HCEC 1CT (cell line): ENCODE data around the gene VEZT.
A peak's percentile ranks its signal among the peaks of the same experiment; 100 is the strongest.

ENCODE experiments used
- DNase-seq: peaks from one replicate; pipeline ENCODE4 v3.0.0-alpha.2; 2017

Gene VEZT

DNA sequence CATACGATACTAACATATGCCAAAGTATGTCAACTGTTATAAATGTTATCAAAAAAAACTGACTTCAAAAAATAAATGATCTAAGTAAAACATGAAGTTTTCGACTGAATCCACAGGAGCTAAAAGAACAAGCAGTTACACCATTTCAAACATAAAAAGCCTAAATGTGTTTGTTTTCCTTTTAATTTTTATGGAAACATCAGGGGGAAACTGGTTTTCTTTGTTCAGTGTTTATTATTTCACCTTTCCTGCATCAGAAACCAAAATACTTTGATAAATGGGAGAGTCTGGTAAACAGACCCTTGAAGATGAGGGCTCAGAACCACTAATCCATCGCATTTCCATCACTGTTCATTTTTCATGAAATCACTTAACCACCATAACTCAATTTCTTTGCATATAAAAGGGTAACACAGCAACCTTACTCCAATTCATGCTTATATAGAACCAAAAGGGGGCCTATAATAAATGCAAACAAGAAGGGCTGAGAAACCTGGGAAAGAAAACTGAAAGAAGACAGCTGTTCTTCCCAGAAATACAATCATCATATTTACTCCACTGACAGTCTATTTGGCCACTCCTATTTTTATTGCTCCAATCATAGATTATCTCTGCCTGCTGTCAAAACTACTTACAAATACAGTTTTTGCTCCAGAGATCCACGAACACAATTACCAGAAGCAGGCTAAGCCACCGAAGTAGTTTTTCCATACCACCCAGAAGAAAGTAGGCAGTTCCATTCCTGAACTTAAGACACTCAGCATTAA, 17.3 kb upstream of the VEZT start:
- DNase-seq = peak; percentile 28

DNA sequence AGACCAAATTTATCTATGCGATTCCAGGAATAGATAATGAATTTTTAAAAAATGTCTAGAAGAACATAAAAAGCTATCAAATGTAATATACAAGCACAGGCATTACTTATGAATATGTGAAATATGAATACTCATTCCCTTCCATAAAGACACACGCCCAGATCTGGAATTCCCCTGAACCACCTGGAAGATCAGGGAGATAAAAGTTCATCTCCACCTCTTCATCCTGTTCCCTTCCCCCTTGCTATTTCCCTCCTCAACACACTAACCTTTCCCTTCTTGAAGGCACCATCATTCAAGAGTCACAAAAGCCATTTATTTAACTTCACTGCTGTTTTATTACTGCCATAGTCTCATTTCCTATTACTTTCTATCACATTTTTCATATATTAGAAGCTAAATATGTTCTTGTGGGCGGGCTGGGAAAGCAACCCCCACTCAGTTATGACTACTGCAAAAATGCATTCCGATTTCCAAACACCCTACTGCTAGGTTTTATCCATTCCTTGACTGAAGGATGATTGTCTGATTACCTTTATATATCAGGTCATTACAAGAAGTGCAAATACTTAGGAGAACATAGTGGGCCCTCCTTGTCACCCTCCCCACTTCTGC, 16.4 kb upstream of the VEZT start:
- DNase-seq = peak; percentile 77

DNA sequence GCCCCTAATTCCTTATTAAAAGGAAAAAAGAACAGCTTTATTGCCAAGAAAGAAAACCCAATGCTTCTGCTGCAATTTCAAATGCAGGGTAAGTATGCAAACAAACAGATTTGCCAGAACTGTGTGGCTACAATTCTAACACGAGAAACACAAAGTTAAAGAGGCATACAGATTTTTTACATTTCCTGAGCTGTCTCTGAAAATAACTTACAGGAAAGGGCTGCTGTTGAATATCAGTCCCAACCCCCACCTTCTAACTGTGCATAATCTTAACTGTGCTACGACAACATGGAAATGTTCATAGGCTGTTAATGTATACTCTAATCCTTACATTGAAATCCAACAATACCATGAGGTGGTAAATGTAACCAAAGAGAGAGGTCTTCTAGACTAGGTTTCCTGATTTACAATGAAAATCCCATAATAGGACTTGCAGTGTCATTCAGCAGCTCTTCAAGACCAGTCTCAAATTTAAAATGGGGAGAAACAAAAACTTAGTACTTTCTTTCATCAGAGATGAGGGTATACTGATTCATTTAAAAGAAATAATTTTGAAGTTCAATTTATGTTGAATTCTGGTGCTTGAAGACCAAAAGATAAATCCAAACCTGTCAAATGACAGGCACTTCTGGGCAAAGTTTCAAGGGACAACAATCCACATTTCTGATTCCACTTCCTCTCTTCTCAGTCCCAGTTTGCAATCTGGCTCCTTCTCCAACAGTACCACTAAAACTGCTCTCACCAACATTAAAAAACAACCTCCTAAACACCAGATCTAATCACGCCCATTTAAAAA, 14.7 kb upstream of the VEZT start:
- DNase-seq = peak; percentile 18

DNA sequence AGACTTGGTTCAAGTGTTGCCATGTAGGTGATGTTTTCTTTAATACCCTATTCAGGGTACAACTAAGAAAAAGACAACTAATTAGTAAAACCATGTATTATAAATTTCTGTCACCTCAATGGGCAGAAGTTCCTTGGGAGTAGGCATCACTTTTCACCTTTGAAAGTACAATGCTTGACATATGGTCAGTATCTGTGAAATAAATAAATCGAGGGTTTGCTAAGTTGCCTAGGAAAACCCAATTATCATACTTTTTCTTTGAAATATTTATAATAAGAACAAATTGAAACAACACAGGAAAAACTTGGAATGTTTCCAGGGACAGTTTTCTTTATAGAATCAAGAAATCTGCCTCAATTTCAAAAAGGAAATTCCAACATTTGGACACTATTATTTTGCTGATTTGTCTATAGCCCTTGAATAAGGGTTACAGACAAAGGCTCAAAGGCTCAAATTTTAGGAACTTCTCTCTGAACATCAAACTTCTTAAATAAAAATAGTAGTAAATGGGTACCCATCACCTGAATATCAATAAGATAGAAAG, 14.0 kb upstream of the VEZT start:
- no peak for DNase-seq

DNA sequence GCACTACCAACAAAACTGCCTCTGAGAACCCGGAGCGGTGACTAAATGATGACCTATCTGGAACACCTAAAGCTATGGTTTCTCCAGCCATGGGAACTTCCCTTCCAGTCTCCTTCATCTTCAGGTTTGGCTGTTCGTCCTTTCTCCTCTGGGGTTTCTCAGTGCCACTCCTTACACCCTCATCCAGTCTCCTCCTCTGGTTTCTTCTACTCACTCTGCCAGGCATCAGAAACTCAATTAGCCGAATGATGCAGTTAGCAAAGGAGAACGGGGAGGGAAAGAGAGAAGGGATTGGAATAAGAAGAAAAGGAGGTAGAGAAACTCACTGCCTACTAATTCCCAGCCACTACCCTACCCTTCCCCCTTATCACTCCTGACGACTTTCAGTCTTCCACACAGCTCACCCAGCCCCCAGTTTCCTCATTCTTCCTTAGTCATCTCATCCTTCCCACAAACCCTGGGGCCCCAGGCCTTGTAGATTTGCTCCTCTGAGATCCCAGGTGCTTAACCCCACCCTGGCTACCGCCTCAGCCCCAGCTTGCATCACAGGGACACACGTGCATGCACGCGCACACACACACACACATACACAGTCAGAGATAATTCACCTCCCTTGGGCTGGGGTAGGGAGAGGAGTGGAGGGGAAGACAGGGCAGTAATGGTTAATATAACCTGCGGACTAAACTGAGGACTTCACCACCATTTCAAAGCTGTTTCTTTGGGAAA, 13.3 kb upstream of the VEZT start:
- peak; percentile 85 for DNase-seq

DNA sequence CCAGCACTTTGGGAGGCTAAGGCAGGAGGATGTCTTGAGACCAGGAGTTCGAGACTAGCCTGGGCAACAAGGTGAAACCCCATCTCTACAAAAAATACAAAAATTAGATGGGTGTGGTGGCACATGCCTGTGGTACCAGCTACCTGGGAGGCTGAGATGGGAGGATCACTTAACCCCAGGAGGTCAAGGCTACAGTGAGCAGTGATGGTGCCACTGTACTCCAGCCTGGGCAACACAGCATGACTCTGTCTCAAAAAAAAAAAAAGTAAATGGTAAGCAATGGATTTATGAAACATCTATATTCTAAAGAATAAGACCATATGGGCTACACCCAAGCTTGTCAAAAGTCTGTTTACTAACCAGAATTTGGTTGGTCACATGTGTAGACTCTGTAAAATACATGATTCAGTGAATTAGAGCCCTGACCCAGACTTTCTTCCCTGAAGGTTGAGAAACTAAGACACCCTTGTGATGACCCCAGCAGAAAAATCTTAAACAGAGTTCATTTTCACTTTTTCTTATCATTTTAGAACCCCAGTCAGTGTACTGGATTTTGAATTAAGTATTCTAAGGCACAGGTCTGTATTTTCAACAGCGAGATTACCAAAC, 12.5 kb upstream of the VEZT start:
- DNase-seq = no peak

DNA sequence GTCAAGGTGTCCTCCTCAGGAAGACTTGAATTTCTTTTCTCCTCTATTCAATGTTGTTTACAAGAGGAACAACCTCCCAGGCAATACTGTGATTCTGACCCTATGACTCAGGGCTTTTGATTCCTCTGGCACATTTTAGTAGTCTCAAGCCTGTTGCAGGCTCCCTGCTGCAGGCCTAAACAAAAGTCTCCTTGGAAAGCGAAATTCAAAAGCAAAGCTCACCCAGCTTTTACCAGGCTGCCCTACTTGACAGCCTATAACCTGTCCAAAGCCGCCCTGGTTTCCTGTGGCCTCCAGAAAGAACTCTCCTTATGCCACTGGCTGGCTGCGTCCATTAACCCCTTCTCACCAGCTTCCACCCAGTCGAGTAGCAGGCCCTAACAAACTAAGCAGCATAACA, 11.9 kb upstream of the VEZT start:
- DNase-seq = peak; percentile 86

DNA sequence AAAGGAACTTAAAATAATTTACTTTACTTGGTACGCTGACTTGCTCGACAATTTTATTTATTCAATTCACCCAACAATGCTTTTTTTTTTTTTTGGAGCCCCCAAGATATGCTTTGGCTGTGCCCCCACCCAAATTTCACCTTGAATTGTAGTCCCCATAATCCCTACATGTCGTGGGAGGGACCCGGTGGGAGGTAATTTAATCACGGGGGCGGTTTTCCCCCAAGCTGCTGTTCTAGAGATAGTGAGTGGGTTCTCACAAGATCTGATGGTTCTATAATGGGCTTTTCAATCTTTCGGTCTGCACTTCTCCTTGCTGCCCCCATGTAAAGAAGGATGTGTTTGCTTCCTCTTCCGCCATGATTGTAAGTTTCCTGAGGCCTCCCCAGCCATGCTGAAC, 10.7 kb upstream of the VEZT start:
- no peak for DNase-seq

DNA sequence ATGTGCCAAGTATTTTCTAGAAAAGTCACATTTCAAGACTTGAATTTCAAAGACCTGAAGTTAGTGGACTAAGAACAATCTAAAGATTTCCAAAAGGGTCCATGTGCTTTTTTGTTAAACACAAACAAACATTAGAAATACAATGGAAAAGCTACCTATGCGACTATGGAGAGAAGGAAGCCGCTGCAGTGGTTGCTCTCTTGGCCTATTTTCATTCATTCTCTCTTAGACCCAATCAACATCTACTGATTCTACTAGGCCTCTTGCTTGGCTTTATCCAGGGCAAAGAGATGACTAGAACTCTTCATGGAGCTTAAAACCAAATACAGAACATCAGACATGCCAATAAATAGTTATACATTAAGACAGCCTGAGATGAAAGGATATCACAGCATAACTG, 10.2 kb upstream of the VEZT start:
- DNase-seq = no peak

DNA sequence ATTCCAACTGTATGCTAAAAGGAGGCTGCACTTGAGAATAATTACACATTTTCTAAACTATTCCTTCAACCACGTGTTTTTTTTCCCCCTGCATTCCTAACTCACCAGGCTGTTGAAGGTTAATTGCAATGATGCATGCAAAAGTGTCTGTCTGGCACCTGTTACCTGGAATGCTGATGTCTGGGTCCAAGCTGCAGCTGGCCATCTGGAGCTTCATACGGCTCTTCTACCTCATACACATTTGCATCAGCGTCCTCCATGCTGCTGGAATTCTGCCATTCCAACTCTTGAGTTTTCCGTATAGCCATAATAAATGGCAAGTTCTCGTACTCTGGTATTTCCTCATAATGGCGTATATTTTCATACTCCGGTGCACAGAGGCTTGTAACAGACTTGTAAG, 8.9 kb upstream of the VEZT start:
- DNase-seq = no peak

DNA sequence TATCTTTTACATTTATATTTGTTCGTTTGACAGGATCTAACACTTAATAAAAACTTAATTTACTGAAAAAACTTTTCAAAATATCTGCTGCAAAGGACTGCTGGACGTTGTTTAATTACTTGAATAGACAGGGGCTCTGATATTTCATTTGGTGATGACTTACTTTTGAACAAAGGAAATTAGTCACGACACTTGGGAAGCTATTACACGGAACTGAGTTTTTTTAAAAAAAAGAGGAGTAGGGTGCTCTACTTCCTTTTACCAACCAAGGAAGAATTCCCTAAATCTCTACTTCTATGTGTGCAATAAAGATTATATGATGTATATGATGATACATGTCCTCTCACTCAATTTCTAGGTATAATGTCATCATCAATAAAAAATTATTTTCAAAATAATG, 5.0 kb upstream of the VEZT start:
- no peak for DNase-seq

DNA sequence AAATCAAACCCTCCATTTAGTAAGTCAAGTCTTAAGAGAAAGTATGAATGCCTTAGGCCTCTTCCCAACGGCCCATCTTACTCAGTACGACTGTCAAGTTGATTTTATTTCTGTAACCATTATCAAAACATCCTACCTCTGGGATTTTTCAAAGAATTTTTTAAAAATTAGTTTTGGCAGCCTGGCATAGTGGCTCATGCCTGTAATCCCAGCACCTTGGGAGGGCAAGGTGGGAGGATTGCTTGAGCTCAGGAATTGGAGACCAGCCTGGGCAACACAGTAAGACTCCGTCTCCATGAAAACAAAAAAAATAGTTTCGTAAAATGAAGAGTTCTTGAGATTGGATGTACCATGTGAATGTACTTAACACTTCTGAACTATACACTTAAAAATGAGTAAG, 4.5 kb upstream of the VEZT start:
- DNase-seq = no peak

DNA sequence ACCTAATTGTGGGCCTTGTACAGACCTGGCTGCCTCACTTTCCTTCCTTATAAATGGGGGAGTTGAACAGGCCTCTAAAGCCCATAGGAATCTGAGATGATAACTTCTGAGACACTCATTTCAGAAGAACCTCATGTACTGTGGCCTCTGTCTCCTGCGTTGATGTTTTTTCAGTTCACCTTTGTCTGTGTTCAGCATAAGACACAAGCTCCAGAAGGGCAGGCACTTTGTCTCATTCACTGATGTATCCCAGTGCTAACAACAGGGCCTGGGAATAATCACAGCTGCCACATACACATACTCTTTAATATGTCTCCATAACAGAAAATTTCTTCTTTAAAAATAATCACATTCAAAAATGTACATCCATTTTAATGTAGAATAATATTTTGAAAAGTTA, 3.7 kb upstream of the VEZT start:
- no peak for DNase-seq

DNA sequence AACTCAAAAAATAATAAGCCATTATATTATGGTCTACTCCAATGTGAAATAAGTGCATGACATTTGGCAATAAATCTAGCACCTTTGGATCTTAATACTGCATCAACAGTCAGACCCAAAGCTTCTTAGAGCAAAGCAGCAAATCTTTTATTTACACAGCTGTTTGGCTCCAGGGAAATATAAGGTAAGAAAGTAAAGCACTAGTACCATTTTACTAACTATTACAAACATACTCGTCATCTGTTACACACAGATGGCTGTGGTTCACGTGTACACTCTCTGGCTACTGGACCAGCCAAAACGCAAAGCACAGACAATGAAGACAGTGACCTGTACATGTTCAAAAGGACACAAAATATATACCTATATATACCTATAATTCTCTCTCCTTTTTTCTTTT, 3.1 kb upstream of the VEZT start:
- DNase-seq = no peak

DNA sequence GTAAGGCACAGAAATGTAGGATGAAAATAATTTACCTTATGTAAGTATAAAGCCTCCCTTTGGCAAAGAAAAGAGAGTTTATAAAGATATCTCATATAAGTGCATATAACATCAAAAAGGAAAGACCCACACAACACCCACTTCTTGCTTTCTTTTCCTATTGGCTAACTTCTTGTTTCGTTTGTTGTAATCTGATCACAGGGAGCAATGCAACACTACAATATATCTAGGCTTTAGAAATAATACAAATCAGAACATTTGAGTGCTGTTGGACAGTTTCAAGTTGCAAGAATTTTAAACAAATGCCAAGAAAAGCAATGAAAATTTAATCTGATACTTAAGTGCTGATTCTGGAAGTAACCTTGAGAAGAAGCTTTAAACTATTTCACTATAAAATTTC, 1.7 kb upstream of the VEZT start:
- DNase-seq = peak; percentile 58

DNA sequence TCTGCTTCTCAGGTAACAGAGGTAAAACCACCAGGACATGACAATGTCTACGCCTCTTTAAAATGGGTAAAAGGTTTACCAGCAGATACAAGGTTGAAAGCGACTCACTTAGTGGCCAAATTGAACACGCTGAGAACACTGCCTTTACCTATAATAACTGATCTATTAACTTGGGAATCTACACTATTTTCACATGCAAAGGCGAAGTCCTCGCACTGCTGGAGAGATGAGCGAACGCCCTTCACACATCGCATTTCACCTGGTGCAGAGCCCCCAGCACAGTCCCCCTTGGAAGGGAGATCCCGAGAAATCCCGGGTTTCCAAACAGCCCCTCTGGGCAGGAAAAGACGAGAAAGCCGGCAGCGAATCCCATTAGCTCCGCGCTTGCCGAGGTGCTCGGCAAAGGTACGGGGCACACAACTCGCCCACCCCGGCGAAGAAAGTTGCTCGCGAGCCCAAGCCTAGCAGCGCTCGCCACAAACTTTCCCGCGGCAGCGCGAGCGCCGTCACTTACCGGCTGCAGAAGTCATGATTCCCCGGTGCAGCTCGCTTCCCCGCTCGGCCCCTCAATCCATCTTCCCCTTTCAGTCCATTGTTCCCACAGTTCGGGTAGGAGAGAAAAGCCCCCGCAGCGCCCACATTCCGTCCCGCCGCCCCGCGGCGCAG, 763 bp upstream of the VEZT start:
- DNase-seq = peak; percentile 31

DNA sequence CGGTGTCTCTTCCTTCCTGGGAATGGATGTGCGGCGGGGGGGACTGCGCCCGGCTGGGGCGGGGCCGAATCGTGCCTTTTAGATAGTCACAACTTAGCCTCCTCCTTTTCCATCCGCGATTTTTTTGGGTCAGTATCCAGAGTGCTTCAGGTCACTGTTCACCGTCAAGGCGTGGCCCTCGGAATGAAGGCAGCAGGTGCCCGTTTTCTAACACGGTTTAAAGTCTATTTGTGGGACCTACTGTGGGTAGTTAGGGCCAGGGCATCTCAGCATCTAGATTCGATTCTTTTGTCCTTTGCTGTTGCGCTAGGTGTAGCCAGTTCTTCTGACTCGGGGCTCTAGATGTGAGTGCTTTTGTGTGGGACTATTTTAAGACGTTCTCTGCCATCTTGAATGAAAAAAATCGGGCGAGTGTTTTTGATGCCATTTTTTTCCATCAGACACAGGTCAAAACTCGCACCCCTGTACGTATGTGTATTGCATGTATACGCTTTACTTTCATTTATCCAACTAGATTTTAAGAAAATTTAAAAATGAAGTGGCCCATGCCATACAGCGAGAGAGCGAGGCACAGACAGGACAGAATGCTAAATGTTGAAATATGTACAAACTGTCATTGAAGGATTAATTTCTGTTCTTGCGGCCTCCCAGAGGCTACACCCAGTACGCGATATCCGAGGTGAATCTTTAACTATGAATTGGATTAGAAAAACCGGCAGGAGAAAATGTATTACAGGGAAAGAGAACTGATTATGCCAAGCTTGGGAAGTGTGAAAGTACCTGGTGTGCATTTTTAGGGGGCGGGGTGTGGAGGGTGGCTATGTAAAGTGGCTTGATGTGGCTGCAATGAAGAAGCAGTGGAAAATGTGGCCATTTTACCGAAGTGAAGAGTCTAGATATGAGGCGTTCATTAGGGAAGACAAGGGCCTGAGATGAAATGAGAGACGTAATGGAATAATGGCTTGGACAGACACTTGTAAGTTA, 835 bp downstream of the VEZT start:
- peak; percentile 58 for DNase-seq

DNA sequence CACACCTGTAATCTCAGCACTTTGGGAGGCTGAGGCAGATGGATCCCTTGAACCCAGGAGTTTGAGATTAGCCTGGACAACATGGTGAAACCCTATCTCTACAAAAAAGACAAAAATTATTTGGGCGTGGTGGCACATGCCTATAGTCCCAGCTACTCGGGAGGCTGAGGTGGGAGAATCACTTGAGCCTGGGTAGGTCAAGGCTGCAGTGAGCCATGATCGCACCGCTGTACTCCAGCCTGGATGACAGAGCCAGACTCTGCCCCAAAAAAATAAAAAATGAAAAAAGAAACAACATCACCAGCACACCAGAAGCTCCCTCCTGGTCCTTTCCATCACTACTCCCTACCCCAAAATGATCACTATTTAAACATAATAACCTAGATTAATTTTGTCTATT, 2.6 kb downstream of the VEZT start:
- DNase-seq = no peak

DNA sequence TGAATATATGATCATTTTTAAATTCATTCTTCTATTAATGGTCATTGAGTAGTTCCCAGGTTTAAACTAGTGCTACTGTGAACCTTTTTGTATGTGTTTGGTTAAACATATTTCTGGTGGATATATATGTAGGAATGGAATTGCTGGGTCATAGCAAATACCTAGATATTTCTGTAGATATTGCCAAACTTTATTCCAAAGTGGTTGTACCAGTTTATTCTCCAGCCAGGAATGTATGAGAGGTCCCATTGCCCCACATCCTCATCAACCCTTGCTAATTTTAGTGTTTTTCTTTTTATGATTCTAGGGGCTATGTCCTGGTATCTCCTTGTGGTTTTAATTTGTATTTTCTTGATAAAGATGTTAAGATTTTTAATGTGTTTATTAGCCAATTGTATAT, 3.1 kb downstream of the VEZT start:
- DNase-seq = no peak
